Prostate gland (tissue), 2 donors: ENCODE measurements around the gene PKP4.

ENCODE experiments used
- CTCF ChIP-seq, 4 experiments: fragments of 200-600 bp in 2 of 4; fragments of 450-650 bp in 2 of 4; sonication (generic) in 2 of 4; IDR thresholded peaks; 1 replicate in 3 of 4; 2 replicates in 1 of 4; pipeline ENCODE4 v1.5.1; 2016 to 2019; ENCODE audit warnings: antibody characterized with exemption in 4 of 4, mild to moderate bottlenecking in 2 of 4, moderate library complexity in 2 of 4
- POLR2A ChIP-seq: fragments of 450-650 bp; IDR thresholded peaks from one replicate; pipeline ENCODE4 v1.6.1; 2016; ENCODE audit warnings: antibody characterized with exemption, mild to moderate bottlenecking
- POLR2AphosphoS5 ChIP-seq: sonication (generic); formaldehyde crosslinking; IDR thresholded peaks from one replicate; pipeline ENCODE4 v1.6.1; 2017; ENCODE audit warnings: antibody characterized with exemption

GRCh38 chr2:158478237-158478636, 21.5 kb downstream of the PKP4 start:
- TF ChIP-seq POLR2AphosphoS5 (no peak), POLR2A (no peak), CTCF (IDR thresholded peaks at IDR 0.05) (no peak)
